Esophagus squamous epithelium (tissue), 5 donors: Measurements from ENCODE around the gene TREH. TPM values are rescaled to one million over a fixed set of nuclear protein-coding genes. Genes with fewer than 3 reads are reported as not detected.

Source experiments
- DNase-seq: peaks from one replicate; lab custom pipeline; 2025; lab: John Stamatoyannopoulos, UW
- H3K27ac ChIP-seq, 4 donors: fragments of 200-600 bp; sonication (generic); one replicate each; pipeline ENCODE4 v1.5.1; 2016 to 2019; ENCODE audit warnings: mild to moderate bottlenecking in 1 of 4
- H3K27me3 ChIP-seq, 4 donors: fragments of 200-600 bp; sonication (generic); 1 replicate in 3 of 4; 2 replicates in 1 of 4; pipeline versions ENCODE4 v1.5.1 to v1.6.0; 2017 to 2021; ENCODE audit warnings: antibody characterized with exemption in 1 of 4
- H3K36me3 ChIP-seq, 3 donors: fragments of 200-600 bp; sonication (generic); one replicate each; pipeline ENCODE4 v1.5.1; 2016 to 2019
- H3K4me1 ChIP-seq, 3 donors: fragments of 200-600 bp; sonication (generic); one replicate each; pipeline ENCODE4 v1.5.1; 2017 to 2019
- H3K4me3 ChIP-seq, 4 donors: fragments of 200-600 bp; sonication (generic); 1 replicate in 3 of 4; 2 replicates in 1 of 4; pipeline ENCODE4 v1.5.1; 2016 to 2019; ENCODE audit warnings: mild to moderate bottlenecking in 2 of 4, moderate library complexity in 1 of 4
- H3K9me3 ChIP-seq, 3 donors: fragments of 200-600 bp; sonication (generic); one replicate each; pipeline ENCODE4 v1.5.1; 2016 to 2019
- POLR2A ChIP-seq, 4 donors: fragments of 450-650 bp; IDR thresholded peaks; one replicate each; pipeline ENCODE4 v1.6.1; 2017; ENCODE audit warnings: antibody characterized with exemption in 4 of 4, mild to moderate bottlenecking in 4 of 4, moderate library complexity in 3 of 4
- WGBS, 2 donors: methylation state at CpG; one replicate each; pipeline ENCODE4 v1.1.5; 2018; 5-methylcytosine and 5-hydroxymethylcytosine counted together
- intact Hi-C: fragments of 100-400 bp; cut with DNase I; formaldehyde crosslinking; loops from one replicate; pipeline ENCODE4 v1.15.0; 2022
- total RNA-seq, 4 donors: library from RNA; depleted of rRNA; stranded (reverse); fragments of >200 nt; gene quantifications; one replicate each; pipeline ENCODE4 v1.1.0, GENCODE V29; 2016
- TF ChIP-seq, protein P1 (sequence below), 6 experiments: fragments of 450-650 bp in 4 of 6; fragments of 200-600 bp in 2 of 6; sonication (generic) in 2 of 6; IDR thresholded peaks; one replicate each; pipeline ENCODE4 v1.5.1; 2016 to 2019; ENCODE audit warnings: antibody characterized with exemption in 6 of 6, mild to moderate bottlenecking in 4 of 6, moderate library complexity in 4 of 6
- donor health status: DM: yes; HTN: yes; CAD: no.

Gene TREH
- total RNA-seq, 4 donors from 2014 or later, result 0.09 to 0.57 TPM; not detected in 2

GRCh38 chr11:118658429-118659313 is 20.8 kb downstream of the TREH start:
- no peak for TF ChIP-seq POLR2A (IDR thresholded peaks at IDR 0.05)
- TF ChIP-seq, protein P1, sequence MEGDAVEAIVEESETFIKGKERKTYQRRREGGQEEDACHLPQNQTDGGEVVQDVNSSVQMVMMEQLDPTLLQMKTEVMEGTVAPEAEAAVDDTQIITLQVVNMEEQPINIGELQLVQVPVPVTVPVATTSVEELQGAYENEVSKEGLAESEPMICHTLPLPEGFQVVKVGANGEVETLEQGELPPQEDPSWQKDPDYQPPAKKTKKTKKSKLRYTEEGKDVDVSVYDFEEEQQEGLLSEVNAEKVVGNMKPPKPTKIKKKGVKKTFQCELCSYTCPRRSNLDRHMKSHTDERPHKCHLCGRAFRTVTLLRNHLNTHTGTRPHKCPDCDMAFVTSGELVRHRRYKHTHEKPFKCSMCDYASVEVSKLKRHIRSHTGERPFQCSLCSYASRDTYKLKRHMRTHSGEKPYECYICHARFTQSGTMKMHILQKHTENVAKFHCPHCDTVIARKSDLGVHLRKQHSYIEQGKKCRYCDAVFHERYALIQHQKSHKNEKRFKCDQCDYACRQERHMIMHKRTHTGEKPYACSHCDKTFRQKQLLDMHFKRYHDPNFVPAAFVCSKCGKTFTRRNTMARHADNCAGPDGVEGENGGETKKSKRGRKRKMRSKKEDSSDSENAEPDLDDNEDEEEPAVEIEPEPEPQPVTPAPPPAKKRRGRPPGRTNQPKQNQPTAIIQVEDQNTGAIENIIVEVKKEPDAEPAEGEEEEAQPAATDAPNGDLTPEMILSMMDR (IDR thresholded peaks at IDR 0.05), result no peak
- Histone ChIP-seq H3K4me3 (no peak overlapping the region), H3K27ac (peak overlapping the region in 3 of 4 donors; percentile 46 to 64 (median 58)), H3K36me3 (peaks cover 0 to 41% (median 0%) of the 10 kb centered on the region in 3 donors), H3K27me3 (no peaks in the 10 kb centered on the region), H3K4me1 (peaks cover 13 to 43% (median 17%) of the 10 kb centered on the region in 3 donors), H3K9me3 (no peaks in the 10 kb centered on the region)
- WGBS, 2 donors, result 32 to 38% methylated on average over 3 to 5 of the region's 16 CpGs
- DNase-seq, result no peak
- intact Hi-C loops, result loop anchor here (10.0 kb wide), 1 partner anchor 64 kb away; no protein-coding TSS in a partner anchor

- TF ChIP-seq, protein P1 (IDR thresholded peaks at IDR 0.05), result no peak
- TF ChIP-seq POLR2A (IDR thresholded peaks at IDR 0.05), result no peak
- Histone ChIP-seq H3K27ac (peak overlapping the region in 2 of 4 donors; percentile 58 to 64), H3K27me3 (no peaks in the 10 kb centered on the region), H3K4me1 (peaks cover 13 to 40% (median 15%) of the 10 kb centered on the region in 3 donors), H3K36me3 (peaks cover 0 to 49% (median 0%) of the 10 kb centered on the region in 3 donors), H3K9me3 (no peaks in the 10 kb centered on the region), H3K4me3 (no peak overlapping the region)
- no peak for DNase-seq
- 77 to 82% methylated on average over 8 to 10 of the region's 16 CpGs for WGBS, 2 donors
- intact Hi-C loops, result loop anchor here (10.0 kb wide), 1 partner anchor 63 kb away; no protein-coding TSS in a partner anchor
Observed at GRCh38 chr11:118657709-118658428, 21.6 kb downstream of the TREH start.

- Histone ChIP-seq H3K27ac (no peak overlapping the region), H3K4me1 (peaks cover 13 to 33% (median 13%) of the 10 kb centered on the region in 3 donors), H3K9me3 (no peaks in the 10 kb centered on the region), H3K36me3 (peaks cover 0 to 55% (median 0%) of the 10 kb centered on the region in 3 donors), H3K4me3 (no peak overlapping the region), H3K27me3 (no peaks in the 10 kb centered on the region)
- intact Hi-C loops, result loop anchor here (10.0 kb wide), 1 partner anchor 62 kb away; no protein-coding TSS in a partner anchor
- 81 to 94% methylated on average over 1 to 2 of the region's 2 CpGs for WGBS, 2 donors
- no peak for TF ChIP-seq POLR2A (IDR thresholded peaks at IDR 0.05)
- TF ChIP-seq, protein P1 (IDR thresholded peaks at IDR 0.05), result no peak
- no peak for DNase-seq
Observed at GRCh38 chr11:118657238-118657637, 22.2 kb downstream of the TREH start.

DNA sequence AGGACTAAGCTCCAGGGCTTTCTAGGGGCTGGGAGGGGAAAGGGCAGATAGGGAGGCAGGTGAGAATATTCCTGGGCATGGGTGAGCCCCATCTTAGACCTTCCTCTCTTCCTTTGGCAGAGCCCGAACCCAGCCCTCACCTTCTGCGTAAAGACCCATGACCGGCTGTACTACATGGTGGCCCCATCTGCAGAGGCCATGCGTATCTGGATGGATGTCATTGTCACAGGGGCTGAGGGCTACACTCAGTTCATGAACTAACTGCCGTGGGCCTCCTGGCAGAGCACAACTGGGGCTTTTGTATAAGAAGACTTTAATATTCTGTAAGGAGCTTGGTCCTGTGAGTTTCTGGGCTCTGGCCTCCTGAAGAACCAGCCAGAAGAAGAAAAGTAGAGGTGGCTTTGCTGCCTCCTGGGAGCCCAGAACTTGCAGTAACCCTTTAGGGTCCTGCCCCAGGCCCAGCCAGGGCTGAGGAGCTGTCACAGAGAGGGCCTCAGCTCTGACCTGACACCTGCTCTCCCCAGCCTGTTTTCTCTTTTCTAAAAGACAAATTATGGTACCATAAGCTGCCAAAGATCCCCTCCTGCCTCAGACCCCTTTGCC is 22.8 kb downstream of the TREH start:
- WGBS, 2 donors, result 88 to 92% methylated on average over 2 to 3 of the region's 5 CpGs
- H3K27ac ChIP-seq, result no peak overlapping the region
- H3K9me3 ChIP-seq, result no peaks in the 10 kb centered on the region
- peaks cover 13 to 30% (median 13%) of the 10 kb centered on the region in 3 donors for H3K4me1 ChIP-seq
- peaks cover 0 to 61% (median 0%) of the 10 kb centered on the region in 3 donors for H3K36me3 ChIP-seq
- DNase-seq, result no peak
- H3K27me3 ChIP-seq, result no peaks in the 10 kb centered on the region
- no peak overlapping the region for H3K4me3 ChIP-seq
- intact Hi-C loops, result loop anchor here (10.0 kb wide), 1 partner anchor 62 kb away; no protein-coding TSS in a partner anchor
- TF ChIP-seq, protein P1 (IDR thresholded peaks at IDR 0.05), result no peak
- TF ChIP-seq POLR2A (IDR thresholded peaks at IDR 0.05), result no peak
